Testis (tissue), 3 donors: ENCODE results near the gene HBA2. TPM values are rescaled to one million over a fixed set of nuclear protein-coding genes. Genes with fewer than 3 reads are reported as not detected.
"Not testable (repeated sequence)": the region's sequence is repeated elsewhere in the genome, so short reads cannot be mapped to it uniquely, and the experiment has no call there.

Source experiments
- DNase-seq: peaks from one replicate; pipeline ENCODE4 v3.0.0-alpha.2; 2019
- H3K27ac ChIP-seq, 2 donors: fragments of 200-600 bp; sonication (generic); one replicate each; pipeline ENCODE4 v1.5.1; 2019
- H3K27me3 ChIP-seq: fragments of 200-600 bp; sonication (generic); one replicate; pipeline ENCODE4 v1.5.1; 2019
- H3K36me3 ChIP-seq: fragments of 200-600 bp; sonication (generic); one replicate; pipeline ENCODE4 v1.5.1; 2017; ENCODE audit warnings: low read depth; ENCODE audit errors: missing control alignments
- H3K4me1 ChIP-seq: fragments of 200-600 bp; sonication (generic); one replicate; pipeline ENCODE4 v1.5.1; 2019
- H3K4me3 ChIP-seq, 2 donors: fragments of 200-600 bp; sonication (generic); one replicate each; pipeline ENCODE4 v1.5.1; 2017 to 2019
- H3K9me3 ChIP-seq: fragments of 200-600 bp; sonication (generic); one replicate; pipeline ENCODE4 v1.5.1; 2017
- CTCF ChIP-seq, 3 experiments: fragments of 450-650 bp in 2 of 3; fragments of 200-600 bp in 1 of 3; sonication (generic) in 1 of 3; IDR thresholded peaks; one replicate each; pipeline ENCODE4 v1.5.1; 2016 to 2019; ENCODE audit warnings: antibody characterized with exemption in 3 of 3, mild to moderate bottlenecking in 2 of 3, moderate library complexity in 1 of 3
- POLR2A ChIP-seq: fragments of 450-650 bp; IDR thresholded peaks from one replicate; pipeline ENCODE4 v1.6.1; 2017; ENCODE audit warnings: antibody characterized with exemption, mild to moderate bottlenecking, moderate library complexity
- WGBS, 2 donors: methylation state at CpG; one replicate each; pipeline ENCODE4 v1.1.5; 2018; 5-methylcytosine and 5-hydroxymethylcytosine counted together
- intact Hi-C: fragments of 100-400 bp; cut with DNase I; formaldehyde crosslinking; loops from one replicate; pipeline ENCODE4 v1.15.1; 2023; ENCODE audit warnings: low total_unique reads
- polyA plus RNA-seq: library from polyadenylated mRNA; stranded (reverse); fragments of 350-450 nt; fragmentation: Illumina TruSeq; extraction: RNeasy Lipid Tissue Mini Kit (QIAGEN cat#74804); gene quantifications from one replicate; pipeline ENCODE4 v1.2.3, GENCODE V29; 2014; ENCODE audit warnings: low read depth, low replicate concordance; ENCODE audit not compliant: insufficient read depth
- total RNA-seq, 2 donors: library from RNA; depleted of rRNA; stranded (reverse); fragments of >200 nt; gene quantifications; one replicate each; pipeline ENCODE4 v1.2.3, GENCODE V29; 2016

Gene HBA2
- total and polyA plus RNA-seq, 3 donors from 2014 or later = 7.1 to 68.9 (median 27.4) TPM

- no peak overlapping the region for H3K4me3 ChIP-seq
- no peaks in the 10 kb centered on the region for H3K36me3 ChIP-seq
- intact Hi-C loops = no loop called here
- no peaks in the 10 kb centered on the region for H3K4me1 ChIP-seq
- H3K27me3 ChIP-seq = no peaks in the 10 kb centered on the region
- 22 to 38% methylated on average over 5 to 8 of the region's 8 CpGs for WGBS, 2 donors
- H3K27ac ChIP-seq = no peak overlapping the region
- no peak for DNase-seq
- no peak for TF ChIP-seq POLR2A
- TF ChIP-seq CTCF (IDR thresholded peaks at IDR 0.05) = no peak
- H3K9me3 ChIP-seq = no peaks in the 10 kb centered on the region
Measured at GRCh38 chr16:175011-175949, 2.6 kb downstream of the HBA2 start.

- H3K27ac ChIP-seq, H3K4me1 ChIP-seq, intact Hi-C loops, DNase-seq, H3K36me3 ChIP-seq, H3K27me3 ChIP-seq, H3K4me3 ChIP-seq, H3K9me3 ChIP-seq: not testable (repeated sequence)
- WGBS, 2 donors = 0% methylated on average over 24 of the region's 39 CpGs; no CpG with 5 or more reads in 1 of the 2 donors
Measured at GRCh38 chr16:176006-176405, 3.3 kb downstream of the HBA2 start.

GRCh38 chr16:176477-177382 lies 4.1 kb downstream of the HBA2 start, which contains the start of gene HBA1:
Gene HBA1, plus strand, starts transcription at chr16:176680. Its CDS starts 37 bp downstream, at chr16:176717.
- H3K36me3 ChIP-seq, H3K27ac ChIP-seq, H3K27me3 ChIP-seq, H3K4me3 ChIP-seq, H3K9me3 ChIP-seq, DNase-seq, intact Hi-C loops: not testable (repeated sequence)
- WGBS, 2 donors = 2 to 4% methylated on average over 5 to 28 of the region's 88 CpGs
- H3K4me1 ChIP-seq = peaks cover 11% of the 10 kb centered on the region

- 3% methylated on average over 13 of the region's 13 CpGs for WGBS, 2 donors
- no peak for DNase-seq
- no peak for TF ChIP-seq POLR2A
- TF ChIP-seq CTCF (IDR thresholded peaks at IDR 0.05) = no peak
- Histone ChIP-seq H3K27ac (no peak overlapping the region), H3K36me3 (no peaks in the 10 kb centered on the region), H3K4me3 (no peak overlapping the region), H3K27me3 (no peaks in the 10 kb centered on the region), H3K4me1 (peaks cover 11% of the 10 kb centered on the region), H3K9me3 (no peaks in the 10 kb centered on the region)
- intact Hi-C loops = no loop called here
Measured at GRCh38 chr16:177394-177822, 4.7 kb downstream of the HBA2 start.

GRCh38 chr16:177981-178667 lies 5.4 kb downstream of the HBA2 start:
- WGBS, 2 donors = 71 to 78% methylated on average over 8 to 11 of the region's 11 CpGs
- peaks cover 11% of the 10 kb centered on the region for H3K4me1 ChIP-seq
- no peak overlapping the region for H3K27ac ChIP-seq
- H3K36me3 ChIP-seq = no peaks in the 10 kb centered on the region
- H3K9me3 ChIP-seq = no peaks in the 10 kb centered on the region
- intact Hi-C loops = no loop called here
- no peaks in the 10 kb centered on the region for H3K27me3 ChIP-seq
- H3K4me3 ChIP-seq = no peak overlapping the region
- no peak for DNase-seq
- no peak for TF ChIP-seq CTCF (IDR thresholded peaks at IDR 0.05)
- no peak for TF ChIP-seq POLR2A
